ENCODE measurements around the gene REPS1. TPM values are rescaled to one million over a fixed set of nuclear protein-coding genes. Genes with fewer than 3 reads are reported as not detected.
A peak's percentile ranks its signal among the peaks of the same experiment; 100 is the strongest.

Gene REPS1
- total RNA-seq, 1 donor from 2014 or later: 50.4 TPM

- Mint-ChIP-seq H3K27me3 (ENCODE audit: unreplicated experiment) (no peaks in the 10 kb centered on the region), H3K4me1 (ENCODE audit: unreplicated experiment) (peaks cover 5% of the 10 kb centered on the region), H3K4me3 (ENCODE audit: unreplicated experiment) (no peak overlapping the region), H3K9me3 (ENCODE audit: unreplicated experiment) (no peaks in the 10 kb centered on the region), H3K27ac (ENCODE audit: unreplicated experiment) (no peak overlapping the region), H3K36me3 (ENCODE audit: low read depth, unreplicated experiment) (no peaks in the 10 kb centered on the region)
- no peak for DNase-seq (ENCODE audit: low spot score)
- no peak for TF ChIP-seq CTCF (IDR thresholded peaks at IDR 0.05; ENCODE audit: unreplicated experiment)
These were observed 61.5 kb downstream of the REPS1 start for GRCh38 chr6:138926579-138926978.

- Mint-ChIP-seq H3K4me3 (ENCODE audit: unreplicated experiment) (no peak overlapping the region), H3K9me3 (ENCODE audit: unreplicated experiment) (no peaks in the 10 kb centered on the region), H3K27ac (ENCODE audit: unreplicated experiment) (no peak overlapping the region), H3K4me1 (ENCODE audit: unreplicated experiment) (peaks cover 8% of the 10 kb centered on the region), H3K27me3 (ENCODE audit: unreplicated experiment) (no peaks in the 10 kb centered on the region), H3K36me3 (ENCODE audit: low read depth, unreplicated experiment) (no peaks in the 10 kb centered on the region)
- no peak for TF ChIP-seq CTCF (IDR thresholded peaks at IDR 0.05; ENCODE audit: unreplicated experiment)
- no peak for DNase-seq (ENCODE audit: low spot score)
These were observed 62.2 kb downstream of the REPS1 start for GRCh38 chr6:138925806-138926205.

- no peak for DNase-seq (ENCODE audit: low spot score)
- Mint-ChIP-seq H3K4me3 (ENCODE audit: unreplicated experiment) (no peak overlapping the region), H3K36me3 (ENCODE audit: low read depth, unreplicated experiment) (peaks cover 3% of the 10 kb centered on the region), H3K27me3 (ENCODE audit: unreplicated experiment) (peaks cover 2% of the 10 kb centered on the region), H3K27ac (ENCODE audit: unreplicated experiment) (no peak overlapping the region), H3K4me1 (ENCODE audit: unreplicated experiment) (peaks cover 27% of the 10 kb centered on the region), H3K9me3 (ENCODE audit: unreplicated experiment) (no peaks in the 10 kb centered on the region)
- no peak for TF ChIP-seq CTCF (IDR thresholded peaks at IDR 0.05; ENCODE audit: unreplicated experiment)
These were observed 64.5 kb downstream of the REPS1 start for GRCh38 chr6:138923561-138923960.

DNA sequence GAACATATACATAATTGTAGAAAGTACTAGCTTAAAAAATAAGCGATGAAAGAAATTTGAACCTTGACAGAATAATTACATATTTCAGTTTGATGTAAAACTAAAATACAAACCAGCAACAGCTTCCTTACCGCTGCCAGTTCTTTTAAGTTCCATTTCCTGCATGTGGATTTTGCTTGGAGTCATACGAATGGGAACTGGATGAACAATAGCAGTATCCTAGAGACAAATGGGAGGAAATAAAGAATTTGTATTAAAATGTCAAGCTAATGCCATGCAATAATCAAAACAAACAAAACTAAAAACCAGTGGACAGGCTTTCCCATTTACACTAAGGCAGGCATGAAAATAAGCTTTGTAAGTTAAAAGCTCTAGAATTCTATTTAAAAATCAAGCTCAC, 67.1 kb downstream of the REPS1 start:
- Mint-ChIP-seq H3K9me3 (ENCODE audit: unreplicated experiment) (no peaks in the 10 kb centered on the region), H3K36me3 (ENCODE audit: low read depth, unreplicated experiment) (peaks cover 6% of the 10 kb centered on the region), H3K27me3 (ENCODE audit: unreplicated experiment) (peaks cover 2% of the 10 kb centered on the region), H3K4me3 (ENCODE audit: unreplicated experiment) (no peak overlapping the region), H3K27ac (ENCODE audit: unreplicated experiment) (peak overlapping the region; percentile 95), H3K4me1 (ENCODE audit: unreplicated experiment) (peaks cover 27% of the 10 kb centered on the region)
- no peak for TF ChIP-seq CTCF (IDR thresholded peaks at IDR 0.05; ENCODE audit: unreplicated experiment)
- no peak for DNase-seq (ENCODE audit: low spot score)

GRCh38 chr6:138914701-138915100, 73.4 kb downstream of the REPS1 start:
- H3K36me3 Mint-ChIP-seq (ENCODE audit: low read depth, unreplicated experiment): peaks cover 30% of the 10 kb centered on the region
- H3K4me1 Mint-ChIP-seq (ENCODE audit: unreplicated experiment): peaks cover 13% of the 10 kb centered on the region
- no peak for TF ChIP-seq CTCF (IDR thresholded peaks at IDR 0.05; ENCODE audit: unreplicated experiment)
- no peaks in the 10 kb centered on the region for H3K9me3 Mint-ChIP-seq (ENCODE audit: unreplicated experiment)
- DNase-seq (ENCODE audit: low spot score): no peak
- no peak overlapping the region for H3K27ac Mint-ChIP-seq (ENCODE audit: unreplicated experiment)
- H3K4me3 Mint-ChIP-seq (ENCODE audit: unreplicated experiment): no peak overlapping the region
- peaks cover 6% of the 10 kb centered on the region for H3K27me3 Mint-ChIP-seq (ENCODE audit: unreplicated experiment)

All from endothelial cell (in vitro differentiated cells).